IPS DF 4.7 (cell line): Measurements from ENCODE around the gene SLC9A7.

Experiments
- DNase-seq: peaks from one replicate; pipeline ENCODE4 v3.0.0-alpha.2; 2013; ENCODE audit warnings: low spot score; ENCODE audit errors: extremely low read depth

SLC9A7 gene

GRCh38 chrX:46707274-46707965 lies 51.5 kb downstream of the SLC9A7 start:
- DNase-seq = no peak

GRCh38 chrX:46704767-46705386 lies 54.0 kb downstream of the SLC9A7 start:
- DNase-seq = no peak

- no peak for DNase-seq
Observed at GRCh38 chrX:46703980-46704379, 54.9 kb downstream of the SLC9A7 start.

GRCh38 chrX:46698691-46699090 lies 60.2 kb downstream of the SLC9A7 start:
- no peak for DNase-seq

GRCh38 chrX:46695491-46695890 lies 63.4 kb downstream of the SLC9A7 start:
- DNase-seq = no peak

GRCh38 chrX:46694549-46694948 lies 64.4 kb downstream of the SLC9A7 start:
- no peak for DNase-seq

GRCh38 chrX:46693149-46693548 lies 65.8 kb downstream of the SLC9A7 start:
- no peak for DNase-seq

- DNase-seq = no peak
Observed at GRCh38 chrX:46690818-46691217, 68.1 kb downstream of the SLC9A7 start.

GRCh38 chrX:46687619-46688018 lies 71.3 kb downstream of the SLC9A7 start:
- no peak for DNase-seq

- DNase-seq = no peak
Observed at GRCh38 chrX:46686003-46686645, 72.8 kb downstream of the SLC9A7 start.

- no peak for DNase-seq
Observed at GRCh38 chrX:46683048-46683447, 75.9 kb downstream of the SLC9A7 start.

GRCh38 chrX:46681849-46682248 lies 77.1 kb downstream of the SLC9A7 start:
- no peak for DNase-seq

- DNase-seq = no peak
Observed at GRCh38 chrX:46678232-46678631, 80.7 kb downstream of the SLC9A7 start.

- DNase-seq = no peak
Observed at GRCh38 chrX:46676399-46677356, 82.2 kb downstream of the SLC9A7 start.

- no peak for DNase-seq
Observed at GRCh38 chrX:46673620-46674359, 85.1 kb downstream of the SLC9A7 start.

GRCh38 chrX:46670316-46670715 lies 88.6 kb downstream of the SLC9A7 start:
- no peak for DNase-seq

- no peak for DNase-seq
Observed at GRCh38 chrX:46666831-46667230, 92.1 kb downstream of the SLC9A7 start.

- no peak for DNase-seq
Observed at GRCh38 chrX:46665232-46666152, 93.4 kb downstream of the SLC9A7 start.

GRCh38 chrX:46662188-46662958 lies 96.5 kb downstream of the SLC9A7 start:
- no peak for DNase-seq
